GM21528 (cell line): Measurements from ENCODE around the gene CLDND2.

ENCODE experiments used
- ATAC-seq: cut with Tn5 transposase; IDR thresholded peaks from one replicate; pipeline ENCODE4 v1.9.1; 2021; ENCODE audit warnings: mild to moderate bottlenecking, moderate library complexity; ENCODE audit not compliant: unreplicated experiment, low FRiP score

Gene CLDND2

DNA sequence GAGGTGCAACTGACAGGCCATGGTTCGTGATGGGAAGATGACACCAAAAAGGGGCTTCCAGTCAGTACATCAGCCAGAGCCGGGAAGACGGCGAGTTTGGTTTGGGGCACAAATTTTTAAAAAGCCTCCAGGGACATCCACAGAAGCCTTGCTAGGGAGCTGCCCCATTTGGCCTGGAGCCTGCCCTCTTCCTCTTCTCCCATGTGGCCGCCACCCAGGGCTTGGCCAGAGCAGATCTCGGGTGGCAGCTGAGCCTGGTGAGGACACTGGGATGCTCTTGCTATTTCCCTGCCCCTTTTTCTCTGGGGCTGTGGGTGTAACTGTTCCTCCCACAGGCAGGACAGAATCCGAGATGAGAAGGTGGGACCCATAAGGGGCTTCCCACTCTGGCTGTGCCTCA lies 10.9 kb downstream of the CLDND2 start:
- no peak for ATAC-seq

DNA sequence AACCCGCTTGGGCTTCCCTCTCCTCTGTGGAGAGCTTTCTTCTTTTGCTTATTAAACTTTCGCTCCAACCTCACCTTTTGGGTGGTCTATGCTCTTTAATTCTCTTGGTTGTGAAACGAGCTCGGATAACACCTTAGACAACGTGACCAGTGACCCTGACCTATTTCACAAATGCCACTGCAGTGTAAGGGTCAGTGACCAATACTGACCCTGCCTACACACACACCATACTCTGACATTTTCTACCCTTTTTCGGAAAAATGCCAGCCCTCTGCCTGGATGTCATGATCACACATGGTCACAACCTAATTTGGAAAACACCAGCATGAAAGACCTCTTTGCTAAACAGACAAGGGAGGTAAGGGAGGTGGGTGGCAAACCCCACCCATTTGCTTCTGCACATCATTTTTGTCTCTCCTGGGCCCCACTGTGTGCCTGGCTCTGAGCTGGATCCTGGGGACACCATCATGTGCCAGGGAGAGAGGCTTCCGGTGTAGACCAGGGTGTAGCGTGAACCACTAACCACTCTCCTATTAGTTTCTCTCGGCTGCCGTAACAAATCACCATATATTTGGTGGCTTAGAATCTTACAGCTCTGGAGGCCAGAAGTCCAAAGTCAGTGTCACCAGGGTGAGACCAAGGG lies 12.5 kb downstream of the CLDND2 start:
- ATAC-seq: no peak

DNA sequence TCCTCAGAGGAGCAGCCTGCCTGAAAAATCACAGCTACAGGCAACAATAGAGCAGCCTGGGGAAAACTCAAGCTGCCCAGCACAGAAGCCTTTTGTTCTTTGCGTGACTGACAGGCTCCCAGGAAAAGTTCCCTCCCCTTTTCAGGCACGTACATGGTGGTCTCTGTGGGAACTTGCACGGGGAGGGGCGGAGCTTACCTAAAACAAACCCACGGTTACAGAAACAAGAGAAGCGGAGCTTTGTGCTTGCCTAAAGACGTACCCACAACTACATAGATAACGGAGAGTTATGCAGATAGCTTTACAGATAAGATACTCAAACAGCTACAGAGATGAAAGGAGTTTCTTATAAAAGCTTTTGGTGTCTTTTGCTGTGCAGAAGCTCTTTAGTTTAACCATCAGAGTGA lies 14.1 kb downstream of the CLDND2 start:
- ATAC-seq: no peak

DNA sequence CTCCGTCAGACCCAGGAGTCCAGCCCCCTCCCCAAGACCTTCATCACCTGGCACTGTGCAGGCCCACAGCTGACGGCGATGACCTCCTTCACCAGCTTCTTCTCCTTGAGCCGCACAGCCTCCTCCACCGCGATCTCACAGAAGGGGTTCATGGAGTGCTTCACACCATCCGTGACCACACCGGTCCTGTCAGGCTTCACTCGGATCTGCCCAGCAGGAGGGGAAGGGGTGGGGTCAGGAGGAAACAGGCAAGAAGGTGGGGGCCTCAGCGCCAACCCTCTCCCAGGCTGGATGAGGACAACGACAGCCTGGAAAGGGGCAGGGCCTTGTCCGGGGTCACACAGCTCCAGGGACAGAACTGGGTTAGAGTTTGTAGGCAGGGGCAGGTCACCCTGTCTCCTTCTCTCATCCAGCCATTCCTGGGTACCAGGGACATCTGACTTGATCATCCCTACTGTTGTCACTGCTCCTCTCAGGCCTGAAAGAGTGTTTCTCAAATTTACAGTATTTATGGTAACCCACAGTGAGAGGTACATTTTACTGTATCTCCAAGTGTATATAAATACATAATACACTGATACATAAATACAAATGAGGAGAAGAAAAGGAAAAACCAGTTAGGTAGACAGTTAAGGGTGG lies 14.6 kb downstream of the CLDND2 start:
- no peak for ATAC-seq

DNA sequence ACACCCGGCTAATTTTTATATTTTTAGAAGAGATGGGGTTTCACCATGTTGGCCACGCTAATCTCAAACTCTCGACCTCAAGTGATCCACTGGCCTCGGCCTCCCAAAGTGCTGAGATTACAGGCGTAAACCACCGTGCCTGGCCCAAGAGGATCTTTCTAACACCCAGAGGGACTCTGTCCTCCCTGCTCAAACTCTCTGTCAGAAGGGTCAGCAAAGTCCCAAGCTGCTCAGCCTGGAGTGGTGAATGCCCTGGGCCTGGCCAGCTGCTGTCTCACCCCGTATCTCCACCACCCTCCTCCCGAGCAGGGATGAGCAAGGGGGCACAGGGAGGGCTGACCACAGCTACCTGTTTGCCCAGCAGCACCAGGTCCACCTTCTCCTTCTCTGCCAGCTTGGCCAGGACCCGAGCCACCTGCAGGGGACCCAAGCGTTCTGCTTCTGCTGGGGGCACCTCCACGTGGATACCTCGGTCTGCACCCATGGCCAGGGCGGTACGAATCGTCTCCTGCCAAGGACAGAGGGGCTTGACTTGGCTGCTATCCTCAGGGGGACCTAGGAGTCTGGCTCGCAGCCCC lies 15.9 kb downstream of the CLDND2 start:
- no peak for ATAC-seq

DNA sequence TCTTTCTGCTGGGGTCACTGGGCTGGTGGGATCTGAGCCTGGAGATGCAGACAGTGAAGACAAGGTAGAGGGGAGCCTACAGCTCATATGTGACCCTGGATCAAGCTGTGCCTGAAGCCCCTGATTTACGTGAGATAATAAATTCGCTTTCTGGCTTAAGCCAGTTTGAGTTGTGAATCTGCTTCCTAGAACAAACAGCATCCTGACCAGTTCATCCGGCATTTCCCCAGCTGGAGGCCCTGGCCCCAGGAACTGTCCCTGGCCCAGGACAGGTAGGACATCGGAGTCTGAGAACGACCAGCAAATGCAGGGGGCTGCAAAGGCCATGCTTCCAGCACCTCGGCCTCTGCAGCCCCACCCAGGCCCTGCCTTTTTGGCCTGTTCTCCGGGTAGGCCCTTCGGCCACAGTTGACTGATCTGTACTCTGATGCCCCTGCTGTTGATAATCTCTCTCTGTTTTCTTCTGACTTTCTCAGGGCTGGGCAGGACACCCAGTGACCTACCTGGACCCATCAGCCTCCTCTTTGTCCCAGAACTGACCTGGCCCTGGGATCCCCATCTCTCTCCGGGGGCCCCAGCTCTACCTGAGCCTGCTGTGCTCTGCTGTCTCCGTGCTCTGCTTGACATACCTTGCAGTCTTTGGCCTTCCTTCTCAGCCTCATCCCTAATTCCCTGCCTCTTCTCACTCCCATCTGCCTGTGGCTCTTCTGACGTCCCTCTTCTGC lies 17.4 kb downstream of the CLDND2 start:
- no peak for ATAC-seq

DNA sequence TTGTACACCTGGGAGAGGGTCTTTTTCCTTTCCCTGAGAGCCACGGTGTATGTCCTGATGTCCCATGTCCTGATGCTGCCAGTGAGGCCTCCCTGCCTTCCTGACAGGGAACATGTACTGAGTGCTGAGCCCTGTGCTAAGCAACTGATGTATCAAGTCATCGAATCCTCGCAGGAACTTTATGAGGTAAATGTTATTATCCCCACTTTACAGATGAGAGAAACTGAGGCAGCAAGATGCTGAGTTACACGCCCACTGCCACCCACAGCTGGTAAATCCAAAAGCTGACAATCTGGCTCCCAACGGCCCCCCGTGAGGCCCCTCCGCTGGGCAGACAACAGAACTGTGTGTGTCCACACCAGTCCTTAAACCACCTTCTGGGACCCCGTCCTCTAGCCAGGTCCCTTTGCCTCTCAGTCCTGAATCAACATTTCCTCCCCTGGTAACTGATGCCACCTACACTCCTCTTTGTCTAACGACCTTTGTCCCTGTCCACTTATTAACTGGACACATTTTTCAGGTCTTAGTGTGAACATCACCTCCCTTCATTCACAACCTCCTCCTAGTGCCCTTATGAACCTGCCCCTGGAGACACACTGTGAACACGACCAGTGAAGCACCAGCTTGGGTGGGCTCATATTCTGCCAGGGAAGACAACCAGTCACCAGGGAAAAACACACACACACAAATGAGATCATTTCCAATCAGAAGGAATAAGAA lies 21.4 kb downstream of the CLDND2 start:
- ATAC-seq: no peak

DNA sequence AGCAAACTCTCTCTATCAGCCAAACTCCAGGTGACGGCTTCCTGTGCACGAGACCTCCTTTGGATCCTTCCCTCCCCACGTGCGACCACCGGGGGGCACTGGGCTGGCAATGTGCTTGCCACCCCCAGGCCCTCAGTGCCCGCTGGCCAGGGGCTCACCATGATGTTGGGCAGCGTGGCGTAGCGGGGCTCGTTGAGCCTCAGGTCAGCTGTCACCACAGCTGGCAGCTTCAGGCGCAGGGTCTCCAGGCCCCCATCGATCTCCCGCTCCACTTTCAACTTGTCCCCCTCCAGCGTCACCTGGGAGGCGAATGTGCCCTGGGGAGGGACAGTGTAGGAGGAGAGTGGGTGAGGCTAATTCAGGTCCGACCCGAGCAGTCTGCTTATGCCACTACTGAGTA lies 22.1 kb downstream of the CLDND2 start:
- no peak for ATAC-seq

DNA sequence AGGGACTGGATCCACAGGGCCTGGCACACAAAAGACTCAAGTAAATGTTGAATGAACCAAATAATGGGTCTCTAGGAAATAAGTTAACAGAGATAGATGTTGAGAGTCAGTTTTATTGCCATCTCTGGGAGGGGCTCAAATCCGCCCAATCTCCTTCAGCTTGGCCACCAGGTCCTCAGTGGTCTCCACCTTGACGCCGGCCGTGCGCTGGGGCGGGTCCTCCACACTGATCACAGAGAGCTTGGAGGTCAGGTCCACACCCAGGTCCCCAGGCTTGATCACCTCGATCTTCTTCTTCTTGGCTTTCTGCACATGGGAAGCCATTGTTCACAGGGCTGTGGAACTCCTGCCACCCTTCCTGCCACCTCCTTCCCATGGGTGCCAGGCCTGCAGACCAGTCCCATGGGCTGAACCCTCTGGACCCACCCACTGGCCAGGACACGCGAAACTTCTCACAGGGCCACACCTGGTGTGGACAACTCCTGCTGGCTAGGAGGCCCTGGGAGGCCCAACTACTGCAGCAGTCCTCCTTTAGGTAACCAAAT lies 23.7 kb downstream of the CLDND2 start:
- no peak for ATAC-seq

DNA sequence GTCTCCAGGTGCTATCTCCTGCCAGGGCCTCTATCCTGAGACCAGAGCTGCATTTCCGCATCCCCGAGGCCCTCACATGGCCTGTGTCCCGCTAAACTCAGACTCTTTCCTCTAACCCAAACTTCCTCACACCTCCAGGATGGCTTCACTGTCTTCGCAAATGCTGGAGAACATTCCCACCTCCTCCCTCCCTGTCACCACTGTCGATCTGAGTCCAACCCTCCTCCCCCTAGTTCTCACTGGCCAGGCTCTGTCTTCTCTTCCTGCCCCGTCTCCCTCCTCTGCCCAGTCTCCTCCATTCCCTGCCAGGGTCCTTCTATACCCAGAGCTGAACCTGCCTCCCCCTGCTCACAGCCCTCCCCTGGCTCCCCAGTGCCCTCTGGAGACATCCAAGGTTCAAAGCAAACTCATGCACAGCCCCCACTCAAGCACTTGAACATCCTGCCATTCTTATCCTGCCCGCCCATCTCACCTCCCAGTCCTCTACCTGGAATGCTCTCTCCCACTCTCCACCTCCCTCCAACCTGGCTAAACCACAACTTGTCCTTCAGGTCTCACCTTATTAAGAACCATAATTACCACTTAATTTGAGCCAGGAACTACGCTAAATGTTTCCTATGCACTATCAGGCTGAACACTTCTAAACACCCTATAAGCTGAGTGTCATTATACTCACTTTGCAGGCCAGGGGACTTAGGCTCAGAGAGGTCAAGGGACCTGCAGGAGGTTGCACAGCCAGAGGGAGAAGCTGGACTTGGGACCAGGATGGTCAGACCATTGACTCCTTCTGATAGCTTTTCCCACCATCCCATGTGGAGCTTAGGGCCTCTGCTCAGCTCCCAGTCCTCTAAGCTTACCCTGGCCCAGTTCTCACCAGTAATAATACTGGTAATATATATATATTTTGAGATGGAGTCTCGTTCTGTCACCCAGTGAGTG lies 25.9 kb downstream of the CLDND2 start:
- no peak for ATAC-seq

DNA sequence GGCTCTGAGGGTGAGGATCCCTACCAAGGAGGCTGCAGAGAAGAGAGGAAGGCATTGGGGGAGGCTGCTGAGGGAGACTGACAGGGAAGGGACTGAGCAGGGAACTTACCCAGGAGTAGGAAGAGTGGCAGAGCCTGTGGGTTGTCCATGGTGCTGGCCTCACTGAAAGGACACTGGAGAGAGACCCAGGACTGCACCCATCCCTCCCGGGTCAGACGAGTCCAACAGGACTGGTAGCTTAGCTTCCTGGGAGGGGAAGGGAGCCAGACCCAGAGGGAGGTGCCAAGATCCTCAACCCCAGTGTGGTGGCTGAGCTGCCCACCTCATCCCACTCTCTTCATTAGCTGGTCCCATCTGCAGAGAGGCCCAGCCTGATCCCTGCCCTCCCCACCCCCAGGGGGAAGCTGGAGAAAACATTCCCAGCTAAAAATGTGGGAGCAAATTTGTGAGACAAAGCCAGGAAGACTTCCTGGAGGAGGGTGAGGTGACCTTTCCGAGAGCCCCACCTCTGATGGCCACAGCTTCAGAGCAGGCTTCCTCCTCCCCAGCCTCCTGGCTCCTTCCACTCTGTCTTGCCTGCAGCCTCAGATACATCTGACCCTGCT lies 26.7 kb downstream of the CLDND2 start, which contains the start of gene VSIG10L:
Gene VSIG10L (minus strand): TSS at position 164 of the 605 bp plus-strand sequence. CDS start 15 bp downstream, at position 149.
- no peak for ATAC-seq

DNA sequence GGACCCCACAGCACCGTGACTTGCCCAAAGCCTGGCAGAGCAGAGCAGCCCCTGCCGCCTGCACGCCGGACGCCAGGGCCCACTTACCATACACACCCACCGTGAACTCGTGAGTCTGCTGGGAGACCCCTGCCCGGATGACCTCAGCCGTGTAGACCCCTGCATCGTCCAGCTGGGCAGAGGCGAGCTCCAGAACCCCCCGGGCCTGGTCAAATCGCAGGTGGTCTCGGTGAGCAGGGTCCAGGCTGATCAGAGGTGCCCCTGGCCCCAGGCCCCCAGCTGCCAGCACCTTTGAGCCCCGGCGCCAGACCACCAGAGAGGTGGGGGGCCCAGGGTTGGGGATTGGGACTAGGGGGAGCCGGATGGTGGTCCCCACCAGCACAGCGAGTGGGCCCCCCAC lies 27.7 kb downstream of the CLDND2 start:
- ATAC-seq: no peak

DNA sequence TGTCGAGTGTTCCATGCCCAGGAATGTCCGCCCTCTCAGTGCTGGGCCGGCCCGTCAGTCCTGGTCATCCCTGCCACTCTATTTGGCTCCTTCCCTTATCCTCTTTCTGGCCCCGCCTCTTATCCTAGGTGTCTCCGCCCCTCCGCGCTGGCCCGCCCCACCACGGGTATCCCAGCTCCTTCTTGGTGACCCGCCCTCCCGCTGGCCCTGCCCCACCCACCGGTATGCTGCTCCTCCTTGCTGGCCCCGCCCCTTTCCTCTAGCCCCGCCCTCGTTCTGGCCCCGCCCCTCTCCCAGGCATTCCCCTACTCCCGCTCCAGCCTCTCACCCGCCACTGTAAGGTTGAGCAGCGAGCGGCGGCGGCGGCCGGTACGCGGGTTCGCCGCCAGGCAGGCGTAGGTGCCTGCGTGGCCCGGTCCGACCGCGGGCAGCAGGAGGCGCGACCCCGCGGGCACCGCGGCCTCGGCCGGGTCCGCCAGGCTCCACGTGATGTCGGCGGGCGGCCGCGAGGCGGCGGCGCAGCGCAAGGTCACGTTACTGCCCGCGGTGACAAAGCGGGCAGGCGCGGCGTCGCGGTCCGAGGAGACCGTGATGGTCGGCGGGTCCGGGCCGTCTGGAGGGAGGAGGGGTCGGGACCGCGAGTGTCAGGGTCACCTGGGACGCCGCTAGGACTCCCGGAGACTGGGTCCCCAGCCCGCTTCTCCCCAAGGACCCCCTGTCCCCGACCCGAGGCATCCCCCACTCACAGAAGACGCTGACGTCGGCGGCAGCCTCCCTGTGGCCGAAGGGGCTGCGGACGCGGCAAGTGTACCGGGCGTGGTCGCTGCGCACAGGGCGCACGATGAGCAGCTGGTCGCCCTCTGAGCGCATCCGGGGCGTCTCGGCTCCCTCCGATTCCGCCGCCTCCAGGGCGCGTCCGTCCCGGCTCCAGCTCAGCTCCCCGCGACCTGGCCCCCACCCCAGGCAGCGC lies 28.8 kb downstream of the CLDND2 start:
- ATAC-seq: peak; percentile 47

DNA sequence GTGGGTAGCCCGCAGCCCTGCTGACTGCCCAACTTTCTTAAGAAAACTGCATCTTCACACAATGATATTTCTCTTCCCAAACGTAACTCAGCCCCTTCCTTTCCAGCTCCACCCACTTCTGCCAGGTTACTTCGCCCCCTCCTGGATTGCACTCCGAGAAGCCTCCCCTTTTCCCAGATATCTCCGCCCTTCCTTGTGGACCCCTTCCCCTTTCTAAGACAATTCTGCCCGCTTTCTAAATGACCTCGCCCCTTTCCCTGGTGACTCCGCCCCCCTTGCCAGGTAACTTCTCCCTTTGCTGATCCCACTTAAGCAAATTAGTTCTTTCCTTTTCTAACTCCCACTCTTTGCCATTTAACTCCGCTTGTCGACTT lies 29.5 kb downstream of the CLDND2 start:
- ATAC-seq: peak; percentile 7

DNA sequence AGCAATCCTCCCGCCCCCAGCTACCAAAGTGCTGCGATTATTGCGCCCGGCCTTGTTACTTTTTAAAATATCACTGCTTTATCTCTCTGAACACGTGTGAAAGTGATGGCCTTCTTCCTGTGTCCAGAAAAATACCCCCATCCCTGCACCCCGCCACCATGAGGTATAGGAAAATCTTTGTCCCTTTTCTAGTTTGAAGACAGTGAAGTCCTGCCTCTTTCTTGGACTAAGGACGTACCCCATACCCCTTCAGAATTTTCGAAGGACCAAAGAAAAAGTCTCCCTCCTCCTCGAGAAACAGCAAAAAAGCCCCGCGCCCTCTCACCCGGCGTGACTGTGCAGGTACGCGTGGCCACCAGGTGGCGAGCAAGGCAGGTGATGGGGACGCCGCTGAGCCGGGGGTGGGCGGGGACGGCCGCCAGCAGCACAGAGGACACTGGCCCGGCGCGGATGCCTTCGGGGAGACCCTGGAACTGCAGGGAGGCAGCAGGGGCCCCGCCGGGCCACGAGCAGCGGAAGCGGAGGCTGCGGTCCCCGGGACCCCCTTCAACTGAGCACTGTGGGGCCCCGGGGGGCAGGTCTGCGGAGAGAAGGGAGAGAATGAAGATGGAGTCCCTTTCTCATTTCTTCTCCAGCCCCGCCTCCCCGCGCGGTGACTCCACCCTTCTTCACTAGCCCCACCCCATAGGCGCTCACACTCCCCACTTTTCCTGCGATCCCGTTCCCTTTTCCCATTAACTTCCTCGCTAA lies 30.1 kb downstream of the CLDND2 start:
- peak; percentile 48 for ATAC-seq

DNA sequence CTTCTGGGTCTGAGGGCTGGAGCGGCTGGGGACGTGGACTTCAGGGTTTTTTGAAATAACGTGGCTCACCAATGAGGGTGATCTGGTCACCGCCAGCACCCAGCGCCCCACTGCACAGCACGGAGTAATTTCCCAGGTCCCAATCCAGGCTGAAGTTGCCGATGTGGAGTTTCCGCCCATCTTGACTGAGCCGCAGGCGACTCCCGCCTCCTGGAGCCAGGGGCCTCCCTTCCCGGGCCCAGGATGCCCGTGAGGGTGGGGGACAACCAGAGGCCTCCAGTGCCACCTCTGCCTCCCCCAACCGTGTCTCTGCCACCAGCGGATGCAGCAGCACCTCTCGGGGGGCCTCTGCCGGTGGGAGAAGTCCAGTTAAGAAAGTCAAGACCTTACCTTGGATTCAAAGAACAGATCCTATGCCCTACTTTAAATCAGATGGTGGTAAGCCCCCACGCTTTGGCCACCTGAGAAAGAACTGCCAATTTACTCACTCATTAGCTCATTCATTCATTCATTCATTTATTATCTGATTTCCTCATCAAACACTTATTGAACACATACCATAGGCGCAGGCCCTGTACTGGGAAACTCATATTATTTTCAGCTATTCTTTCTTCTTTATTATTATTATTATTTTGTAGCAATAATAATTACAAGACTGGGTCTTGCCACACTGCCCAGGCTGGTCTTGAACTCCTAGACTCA lies 30.8 kb downstream of the CLDND2 start:
- ATAC-seq: no peak
